ENCODE results near the gene SPOCK2.
"Not testable (repeated sequence)": the region's sequence is repeated elsewhere in the genome, so short reads cannot be mapped to it uniquely, and the experiment has no call there.

The SPOCK2 gene

DNA sequence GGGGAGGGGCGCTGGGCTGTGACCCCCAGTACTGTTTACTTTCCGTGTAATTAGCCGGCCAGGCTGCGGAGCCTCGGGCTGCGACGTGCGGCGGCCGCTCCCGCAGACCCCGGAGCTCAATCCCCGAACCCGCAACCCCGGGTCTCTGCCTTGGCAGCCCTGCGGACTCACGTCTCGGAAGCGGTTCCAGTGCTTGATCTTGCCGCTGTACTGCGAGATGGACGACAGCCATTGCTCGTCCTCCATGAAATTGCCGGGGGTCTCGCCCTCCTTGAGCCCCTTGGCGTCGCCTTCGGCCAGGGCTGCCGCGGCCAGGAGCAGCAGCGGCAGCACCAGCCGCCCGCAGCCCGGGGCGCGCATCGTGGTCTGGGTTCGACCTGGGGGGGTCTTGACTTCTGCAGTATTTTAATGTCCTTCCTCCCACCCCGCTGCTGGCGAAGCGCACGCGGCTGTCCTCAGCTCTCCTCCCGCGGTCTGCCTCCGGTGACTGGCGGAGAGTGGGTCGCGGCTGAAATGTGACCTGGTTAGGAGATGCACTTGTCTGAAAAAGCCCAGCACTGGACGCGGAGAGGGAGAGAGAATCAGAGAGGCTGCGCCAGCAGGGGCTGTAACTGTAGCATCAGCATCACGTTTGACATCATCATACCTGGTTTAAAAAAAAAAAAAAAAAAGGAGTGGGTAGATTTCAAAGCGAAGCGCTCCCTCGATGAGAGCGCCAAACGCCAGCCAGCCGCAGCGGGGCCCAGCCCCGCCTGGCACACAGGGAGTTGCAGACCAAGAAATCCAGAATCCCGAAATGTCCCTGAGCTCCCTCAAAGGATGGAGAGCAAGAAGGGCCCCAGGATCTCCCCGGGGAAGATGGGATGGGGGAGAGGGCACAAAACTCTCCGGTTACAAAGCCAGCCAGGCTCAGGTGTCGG lies at the start of gene SPOCK2:
Gene SPOCK2 (minus strand): TSS at position 583 of the 920 bp plus-strand sequence. CDS start 223 bp downstream, at position 360.
- no peak for FAIRE-seq

DNA sequence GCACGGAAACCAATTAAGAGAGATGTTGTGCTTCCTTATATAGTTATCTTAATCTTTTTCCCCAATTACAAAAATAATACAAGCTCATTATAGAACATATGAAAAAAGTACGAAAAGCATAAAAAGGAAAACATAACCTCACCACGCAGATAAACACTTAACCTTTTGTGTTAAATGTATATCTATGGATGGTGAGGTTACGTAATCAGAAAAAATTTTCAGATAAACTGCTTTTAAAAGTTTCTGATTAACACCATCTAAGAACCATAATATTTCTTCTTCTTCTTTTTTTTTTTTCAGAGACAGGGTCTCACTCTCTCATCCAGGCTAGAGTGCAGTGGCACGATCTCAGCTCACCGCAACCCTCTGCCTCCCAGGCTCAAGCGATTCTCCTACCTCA lies 49.2 kb upstream of the SPOCK2 start:
- FAIRE-seq = no peak

DNA sequence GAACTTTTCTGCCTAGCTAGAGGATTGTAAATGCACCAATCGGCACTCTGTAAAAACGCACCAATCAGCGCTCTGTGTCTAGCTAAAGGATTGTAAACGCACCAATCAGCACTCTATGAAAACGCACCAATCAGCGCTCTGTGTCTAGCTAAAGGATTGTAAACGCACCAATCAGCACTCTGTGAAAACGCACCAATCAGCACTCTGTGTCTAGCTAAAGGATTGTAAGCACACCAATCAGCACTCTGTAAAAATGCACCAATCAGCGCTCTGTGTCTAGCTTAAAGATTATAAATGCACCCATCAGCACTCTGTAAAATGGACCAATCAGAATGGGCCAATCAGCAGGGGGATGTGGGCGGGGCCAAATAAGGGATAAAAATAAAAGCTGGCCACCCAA lies 47.9 kb upstream of the SPOCK2 start:
- FAIRE-seq = not testable (repeated sequence)

GRCh38 chr10:72134785-72135767 lies 46.7 kb upstream of the SPOCK2 start:
- FAIRE-seq = no peak

DNA sequence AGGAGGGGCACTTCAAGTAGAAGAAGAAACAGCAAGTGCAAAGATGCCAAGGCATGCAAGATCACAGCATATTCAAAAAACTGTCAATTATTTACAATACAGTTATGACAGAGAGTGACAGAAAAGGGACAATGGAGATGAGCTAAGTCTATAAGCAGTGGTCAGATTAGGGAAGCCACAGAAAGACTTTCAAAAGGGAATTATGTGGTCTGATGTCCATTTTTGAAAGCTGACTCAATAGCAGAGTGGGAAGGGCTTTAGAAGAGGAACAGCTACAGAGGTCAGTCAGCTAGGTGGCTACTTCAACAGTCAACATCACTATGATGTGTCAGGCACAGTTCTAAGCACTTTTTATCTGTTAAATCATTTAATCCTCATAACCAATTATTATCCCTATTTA lies 45.2 kb upstream of the SPOCK2 start:
- no peak for FAIRE-seq

DNA sequence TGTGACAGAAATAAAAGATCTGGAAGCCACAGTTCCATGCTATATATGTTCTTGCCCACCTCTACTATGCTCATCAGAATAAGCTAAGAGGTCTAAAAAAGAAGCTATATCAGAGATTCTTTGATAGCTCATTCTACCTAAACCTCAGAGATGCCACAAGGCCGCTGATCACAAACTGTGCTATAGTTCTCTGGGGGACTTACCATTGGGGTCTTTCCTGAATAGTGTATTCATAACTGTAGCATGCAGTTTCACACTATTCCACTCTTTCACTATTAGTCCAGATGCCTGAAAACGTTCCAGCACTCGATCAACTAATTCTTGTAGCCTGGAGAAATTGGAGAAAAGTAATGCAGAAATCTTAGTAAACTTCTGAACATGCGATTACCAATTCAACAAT lies 44.5 kb upstream of the SPOCK2 start:
- no peak for FAIRE-seq

DNA sequence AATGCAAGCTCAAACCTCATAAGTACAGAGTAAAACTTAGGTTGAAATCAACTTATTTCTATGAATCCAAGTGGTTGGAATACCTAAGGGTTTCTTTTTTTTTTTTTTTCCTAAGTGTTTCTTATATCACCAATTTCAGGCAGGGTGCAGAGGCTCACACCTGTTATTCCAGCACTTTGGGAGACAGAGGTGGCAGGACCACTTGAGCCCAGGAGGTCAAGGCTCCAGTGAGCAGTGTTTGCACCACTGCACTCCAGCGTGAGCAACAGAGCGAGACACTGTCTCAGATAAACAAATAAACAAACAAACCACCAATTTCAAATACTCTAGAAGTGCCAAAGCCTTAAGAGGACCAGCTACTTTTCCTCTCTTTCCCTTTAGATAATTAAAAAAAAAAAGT lies 39.2 kb upstream of the SPOCK2 start:
- no peak for FAIRE-seq

GRCh38 chr10:72126872-72127232 lies 38.5 kb upstream of the SPOCK2 start:
- no peak for FAIRE-seq

DNA sequence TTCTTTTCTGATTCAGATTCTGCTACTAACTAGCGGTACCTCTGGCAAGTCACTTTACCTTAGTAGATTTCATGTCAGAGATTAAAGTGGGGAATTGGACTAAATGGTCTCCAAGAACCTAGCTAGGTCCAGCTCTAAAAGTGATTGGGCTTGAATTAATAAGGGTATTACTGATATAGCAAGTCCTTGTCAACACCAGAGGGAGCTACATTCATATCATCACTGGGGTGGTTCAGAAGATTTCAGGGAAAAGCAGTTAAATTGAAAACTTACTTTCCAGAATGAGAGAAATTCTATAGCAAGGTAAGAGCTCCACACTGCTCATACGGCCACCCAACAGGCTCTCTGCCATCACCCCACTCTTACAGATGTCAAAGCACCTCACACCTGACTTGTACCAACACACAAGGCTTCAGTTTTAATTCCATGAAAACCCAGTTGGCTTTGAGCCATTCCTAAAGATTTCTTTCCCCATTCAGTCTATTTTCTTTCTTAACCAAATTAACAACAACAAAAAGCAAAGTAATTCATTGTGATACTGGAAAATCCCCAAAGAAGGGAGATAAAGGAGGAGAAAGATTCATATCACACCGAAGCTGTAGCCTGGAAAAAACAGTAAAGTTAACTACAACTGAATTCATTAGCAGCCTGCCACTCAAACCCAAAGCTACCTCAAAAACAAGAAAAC lies 38.0 kb upstream of the SPOCK2 start:
- FAIRE-seq = no peak

DNA sequence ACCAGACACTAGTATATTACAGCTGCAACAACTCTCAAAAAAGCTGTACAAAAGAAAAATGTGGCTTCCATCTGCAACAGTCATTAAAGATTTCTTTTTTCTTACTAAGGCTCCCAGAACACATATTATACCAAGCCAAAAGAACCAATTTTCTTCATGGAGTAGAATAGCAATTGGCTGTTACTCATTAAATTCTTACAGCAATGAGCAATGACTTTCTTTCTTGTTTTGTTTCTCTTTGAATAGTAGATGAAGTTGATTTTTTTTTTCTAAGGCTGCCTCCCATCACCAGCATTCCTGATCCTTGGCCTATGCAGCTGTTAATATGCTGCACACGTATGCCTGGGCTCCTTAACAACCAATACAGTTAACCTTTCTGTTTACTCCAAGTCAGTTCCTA lies 36.6 kb upstream of the SPOCK2 start:
- no peak for FAIRE-seq

DNA sequence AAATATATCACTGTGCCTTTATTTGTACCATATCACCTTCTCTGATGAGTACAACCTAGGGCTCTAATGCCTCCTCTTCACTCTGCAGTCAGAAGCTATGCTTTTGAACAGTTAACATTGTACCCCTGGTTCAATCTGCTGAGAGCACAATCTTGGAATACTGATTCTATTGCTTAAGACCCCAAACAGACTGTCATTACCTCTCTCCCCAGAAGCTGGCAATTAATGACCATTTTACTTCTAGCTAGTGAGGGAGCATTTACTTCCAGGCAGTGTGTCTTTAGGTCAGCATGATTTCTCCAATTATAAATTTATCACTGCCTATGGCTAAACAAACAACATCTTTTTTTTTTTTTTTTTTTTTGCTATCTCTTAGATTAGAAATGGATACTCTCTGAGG lies 36.0 kb upstream of the SPOCK2 start:
- no peak for FAIRE-seq

DNA sequence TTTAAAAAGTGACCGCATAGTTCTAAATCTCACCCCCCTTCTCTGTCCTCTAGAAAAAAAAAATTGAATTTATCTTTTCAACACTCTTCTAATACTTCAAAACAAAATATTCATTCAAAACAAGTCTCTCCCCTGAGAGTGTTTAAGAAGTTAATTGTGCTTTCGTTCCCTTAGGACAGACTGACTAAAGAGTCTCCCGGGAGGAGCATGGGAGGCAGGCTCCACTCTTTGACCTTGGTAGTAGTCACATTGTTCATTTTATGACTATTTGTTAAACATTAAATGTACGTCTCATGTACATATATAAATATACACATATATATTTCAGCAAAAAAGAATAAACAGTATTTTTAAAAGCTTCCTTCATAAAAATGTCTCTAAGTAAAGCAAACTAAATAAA lies 35.3 kb upstream of the SPOCK2 start:
- FAIRE-seq = no peak

GRCh38 chr10:72122221-72122620 lies 33.9 kb upstream of the SPOCK2 start:
- FAIRE-seq = no peak

DNA sequence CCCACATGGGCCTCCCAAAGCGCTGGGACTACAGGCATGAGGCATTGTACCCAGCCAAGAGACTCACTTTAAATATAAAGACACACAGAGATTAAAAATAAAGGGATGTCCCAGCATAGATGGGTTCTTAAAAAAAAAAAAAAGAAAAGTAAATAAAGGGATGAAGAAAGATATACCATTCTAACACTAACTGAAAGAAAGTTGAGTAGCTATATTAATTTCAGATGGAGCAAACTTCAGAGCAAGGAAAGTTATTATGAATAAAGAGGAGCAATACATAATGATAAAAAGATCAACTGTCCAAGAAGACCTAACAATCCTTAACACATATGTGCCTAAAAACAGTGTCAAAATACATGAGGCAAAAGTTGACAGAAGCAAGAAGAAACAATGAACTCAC lies 33.0 kb upstream of the SPOCK2 start:
- no peak for FAIRE-seq

DNA sequence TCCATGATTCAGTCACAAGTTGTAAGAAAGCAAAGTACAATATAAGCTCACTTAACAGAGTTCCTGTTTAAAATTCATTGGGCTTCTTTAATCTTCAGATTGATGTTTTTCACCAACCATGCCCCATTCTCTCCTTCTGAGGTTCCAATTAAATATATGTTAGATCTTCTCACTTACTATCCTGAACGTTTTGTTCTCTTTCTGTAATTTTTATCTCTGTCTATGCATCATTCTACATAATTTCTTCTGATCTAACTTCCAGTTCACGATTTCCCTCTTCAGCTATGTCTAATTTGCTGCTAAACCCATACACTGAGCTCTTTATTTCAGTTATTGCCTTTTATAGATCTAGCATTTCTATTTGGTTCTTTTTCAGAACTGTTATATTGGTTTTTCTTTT lies 28.0 kb upstream of the SPOCK2 start:
- FAIRE-seq = no peak

- FAIRE-seq = no peak
Measured at GRCh38 chr10:72114706-72115450, 26.5 kb upstream of the SPOCK2 start.

DNA sequence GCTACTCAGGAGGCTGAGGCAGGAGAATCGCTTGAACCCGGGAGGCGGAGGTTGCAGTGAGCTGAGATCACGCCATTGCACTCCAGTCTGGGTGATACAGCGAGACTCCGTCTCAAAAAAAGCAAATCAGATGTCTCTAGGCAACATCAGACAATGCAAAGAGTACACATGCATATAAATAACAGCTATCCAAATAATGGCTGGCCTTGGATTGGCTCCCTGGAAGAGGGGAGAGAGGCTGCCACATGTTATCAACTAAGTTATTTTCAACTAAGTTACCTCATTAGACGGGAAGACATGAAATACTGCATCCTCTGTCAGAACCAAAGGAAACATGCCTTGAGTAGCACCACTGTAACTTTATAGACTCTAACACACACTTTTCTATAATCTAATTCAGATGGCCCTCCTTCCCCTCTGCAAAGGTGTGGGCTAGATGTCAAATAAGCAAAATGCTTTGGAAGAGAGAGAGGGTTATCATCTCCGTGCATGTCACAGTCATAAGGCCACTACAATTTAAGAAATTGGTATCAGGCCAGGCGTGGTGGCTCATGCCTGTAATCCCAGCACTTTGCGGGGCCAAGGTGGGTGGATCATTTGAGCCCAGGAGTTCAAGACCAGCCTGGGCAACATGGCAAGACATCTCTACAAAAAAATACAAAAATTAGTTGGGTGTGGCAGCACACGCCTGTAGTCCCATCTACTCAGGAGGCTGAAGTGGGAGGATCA lies 22.5 kb upstream of the SPOCK2 start:
- FAIRE-seq = no peak

DNA sequence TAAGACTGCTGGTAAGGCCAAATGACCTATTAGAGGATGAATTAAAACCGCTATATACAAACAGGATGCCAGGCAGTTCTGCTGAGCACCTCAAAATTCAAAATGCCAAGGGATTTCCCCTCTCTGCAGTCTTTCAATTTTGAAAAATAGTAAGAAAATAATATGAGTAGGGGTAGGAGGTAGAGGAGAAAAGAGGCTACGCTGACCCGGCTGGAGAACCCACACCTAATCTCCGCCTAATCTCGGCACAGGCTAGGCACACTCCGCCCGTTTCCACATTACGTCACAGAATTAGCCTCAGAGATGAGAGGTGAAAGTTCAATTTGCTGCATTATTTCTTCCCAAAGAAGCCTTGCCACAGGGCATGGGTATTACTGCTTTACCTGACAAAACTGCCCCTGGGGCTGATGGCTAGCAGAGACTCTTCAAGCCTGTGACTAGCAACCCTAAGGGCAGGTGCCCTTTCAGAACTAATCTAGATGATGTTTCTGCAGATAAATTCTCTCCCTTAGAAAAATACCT lies 21.3 kb upstream of the SPOCK2 start:
- FAIRE-seq = no peak

GRCh38 chr10:72108830-72109635 lies 20.7 kb upstream of the SPOCK2 start:
- no peak for FAIRE-seq

- FAIRE-seq = not testable (repeated sequence)
Measured at GRCh38 chr10:72108004-72108370, 19.6 kb upstream of the SPOCK2 start.

Data from colon (tissue), 2 donors.